B cell (primary cell): ENCODE data around the gene ZNF135. TPM values are rescaled to one million over a fixed set of nuclear protein-coding genes. Genes with fewer than 3 reads are reported as not detected.

ENCODE experiments used
- ATAC-seq: fragments of 200-7000 bp; cut with Tn5 transposase; one replicate; pipeline ENCODE4 v1.10.0; 2021; ENCODE audit warnings: low read depth, mild to moderate bottlenecking, moderate number of reproducible peaks, moderate library complexity
- CTCF ChIA-PET: fragments of 350-600 bp; sonication (Branson Sonifier 250); formaldehyde crosslinking; loops from one replicate; lab custom pipeline; 2021; ENCODE audit warnings: antibody characterized with exemption, inconsistent platforms; lab: Charles Lee
- POLR2A ChIA-PET: fragments of 350-600 bp; sonication (Branson Sonifier 250); formaldehyde crosslinking; loops from one replicate; lab custom pipeline; 2021; ENCODE audit warnings: antibody characterized with exemption; lab: Charles Lee
- DNase-seq: peaks from one replicate; pipeline ENCODE4 v3.0.0; 2013
- H2AFZ ChIP-seq: 2 replicates; pipeline ENCODE4 v1.6.1; 2012; ENCODE audit warnings: mild to moderate bottlenecking, low read depth, low read length; ENCODE audit not compliant: insufficient read depth, poor library complexity, severe bottlenecking
- H3K27ac ChIP-seq, 2 donors: 1 replicate in 1 of 2; 2 replicates in 1 of 2; pipeline ENCODE4 v1.5.1; 2012 to 2013; ENCODE audit warnings: low read length in 2 of 2, mild to moderate bottlenecking in 2 of 2, moderate library complexity in 1 of 2
- H3K27me3 ChIP-seq, 4 experiments: fragments of 200-600 bp in 1 of 4; sonication (generic) in 1 of 4; replicated peaks in 1 of 4; 1 replicate in 2 of 4; 2 replicates in 2 of 4; pipeline versions ENCODE4 v1.6.1 to v1.7.0; 2013 to 2016; ENCODE audit warnings: low read length in 3 of 4, mild to moderate bottlenecking in 2 of 4, mixed read lengths in 1 of 4, moderate library complexity in 1 of 4; ENCODE audit not compliant: insufficient read depth in 4 of 4, control insufficient read depth in 3 of 4; ENCODE audit errors: control extremely low read depth in 1 of 4
- H3K36me3 ChIP-seq, 2 experiments: replicated peaks in 1 of 2; 1 replicate in 1 of 2; 2 replicates in 1 of 2; pipeline versions ENCODE4 v1.6.1 to v1.7.1; 2013; ENCODE audit warnings: low read length in 1 of 2; ENCODE audit not compliant: insufficient read depth in 2 of 2, control insufficient read depth in 1 of 2; ENCODE audit errors: control extremely low read depth in 1 of 2, extremely low read depth in 1 of 2
- H3K4me1 ChIP-seq, 2 donors: fragments of 200-600 bp in 1 of 2; sonication (generic) in 1 of 2; 1 replicate in 1 of 2; 2 replicates in 1 of 2; pipeline versions ENCODE4 v1.5.1 to v1.6.1; 2013 to 2017; ENCODE audit warnings: low read length in 2 of 2; ENCODE audit not compliant: control insufficient read depth in 2 of 2, insufficient read depth in 2 of 2
- H3K4me2 ChIP-seq: replicated peaks from 2 replicates; pipeline ENCODE3; 2012; ENCODE audit warnings: mild to moderate bottlenecking, low read depth, low read length; ENCODE audit not compliant: poor library complexity, severe bottlenecking
- H3K4me3 ChIP-seq, 5 experiments: fragments of 200-600 bp in 1 of 5; sonication (generic) in 1 of 5; 1 replicate in 3 of 5; 2 replicates in 2 of 5; pipeline versions ENCODE4 v1.5.1 to v1.7.0; 2011 to 2016; ENCODE audit warnings: low read length in 4 of 5, mild to moderate bottlenecking in 4 of 5, low read depth in 2 of 5, control low read depth in 1 of 5, moderate library complexity in 1 of 5; ENCODE audit not compliant: insufficient read depth in 1 of 5; ENCODE audit errors: control extremely low read depth in 1 of 5, extremely low read depth in 1 of 5
- H3K79me2 ChIP-seq: fragments of 200-600 bp; sonication (generic); one replicate; pipeline ENCODE4 v1.6.0; 2016; ENCODE audit warnings: low read length; ENCODE audit not compliant: control insufficient read depth, insufficient read depth
- H3K9ac ChIP-seq: fragments of 200-600 bp; sonication (generic); 2 replicates; pipeline ENCODE4 v1.6.1; 2017; ENCODE audit warnings: mild to moderate bottlenecking, low read length, moderate library complexity
- H3K9me3 ChIP-seq, 3 donors: one replicate each; pipeline versions ENCODE4 v1.6.1 to v1.7.1; 2013; ENCODE audit warnings: low read length in 2 of 3; ENCODE audit not compliant: control insufficient read depth in 2 of 3, insufficient read depth in 1 of 3; ENCODE audit errors: control extremely low read depth in 1 of 3
- H4K20me1 ChIP-seq: 2 replicates; pipeline ENCODE4 v1.6.0; 2012; ENCODE audit warnings: mild to moderate bottlenecking, low read length; ENCODE audit not compliant: insufficient read depth, control insufficient read depth, poor library complexity, severe bottlenecking
- H3K27ac Mint-ChIP-seq: one replicate; pipeline ENCODE4 v1.8.0; 2021; ENCODE audit warnings: mixed read lengths
- H3K27me3 Mint-ChIP-seq: one replicate; pipeline ENCODE4 v1.8.0; 2021; ENCODE audit warnings: mixed read lengths
- H3K4me1 Mint-ChIP-seq: one replicate; pipeline ENCODE4 v1.8.0; 2021; ENCODE audit warnings: mixed read lengths
- H3K4me3 Mint-ChIP-seq: one replicate; pipeline ENCODE4 v1.8.0; 2021; ENCODE audit warnings: mixed read lengths
- H3K9me3 Mint-ChIP-seq: one replicate; pipeline ENCODE4 v1.8.0; 2022; ENCODE audit warnings: mixed read lengths; ENCODE audit not compliant: insufficient read depth
- EZH2 ChIP-seq: IDR thresholded peaks from 2 replicates; pipeline ENCODE4 v1.6.1; 2012; ENCODE audit warnings: borderline replicate concordance, low read depth, mild to moderate bottlenecking, moderate library complexity, low read length; ENCODE audit not compliant: insufficient read depth, poor library complexity, severe bottlenecking
- WGBS: methylation state at CpG from one replicate; pipeline ENCODE4 v1.1.5; 2013; ENCODE audit warnings: missing lambda C conversion rate; ENCODE audit not compliant: insufficient coverage; 5-methylcytosine and 5-hydroxymethylcytosine counted together
- intact Hi-C: fragments of 100-400 bp; cut with micrococcal nuclease; formaldehyde crosslinking; loops from one replicate; pipeline ENCODE4 v1.10.0; 2022
- polyA minus RNA-seq: library from RNA; depleted of rRNA, polyadenylated mRNA; stranded (reverse); fragments of >200 nt; gene quantifications from 2 replicates; pipeline ENCODE4 v1.2.3, GENCODE V29; 2012
- polyA plus RNA-seq: library from polyadenylated mRNA; depleted of rRNA; stranded (reverse); fragments of >200 nt; gene quantifications from 2 replicates; pipeline ENCODE4 v1.2.3, GENCODE V29; 2012
- total RNA-seq, 2 donors: library from RNA; stranded (reverse); fragments of 120-200 nt in 1 of 2; gene quantifications; 1 replicate in 1 of 2; 2 replicates in 1 of 2; pipeline versions ENCODE4 v1.2.3 to v1.2.4, GENCODE V29; 2013 to 2022
- TF ChIP-seq, protein P1 (sequence below): fragments of 200-600 bp; IDR thresholded peaks from one replicate; pipeline ENCODE4 v1.8.0; 2022; ENCODE audit warnings: antibody characterized with exemption, mild to moderate bottlenecking

Gene ZNF135
- total RNA-seq (10.0 and 10.1 TPM in 2 replicates), polyA plus RNA-seq (8.9 and 9.2 TPM in 2 replicates), polyA minus RNA-seq (9.0 and 11.8 TPM in 2 replicates)
- 10.0 TPM for total RNA-seq (2013)

DNA sequence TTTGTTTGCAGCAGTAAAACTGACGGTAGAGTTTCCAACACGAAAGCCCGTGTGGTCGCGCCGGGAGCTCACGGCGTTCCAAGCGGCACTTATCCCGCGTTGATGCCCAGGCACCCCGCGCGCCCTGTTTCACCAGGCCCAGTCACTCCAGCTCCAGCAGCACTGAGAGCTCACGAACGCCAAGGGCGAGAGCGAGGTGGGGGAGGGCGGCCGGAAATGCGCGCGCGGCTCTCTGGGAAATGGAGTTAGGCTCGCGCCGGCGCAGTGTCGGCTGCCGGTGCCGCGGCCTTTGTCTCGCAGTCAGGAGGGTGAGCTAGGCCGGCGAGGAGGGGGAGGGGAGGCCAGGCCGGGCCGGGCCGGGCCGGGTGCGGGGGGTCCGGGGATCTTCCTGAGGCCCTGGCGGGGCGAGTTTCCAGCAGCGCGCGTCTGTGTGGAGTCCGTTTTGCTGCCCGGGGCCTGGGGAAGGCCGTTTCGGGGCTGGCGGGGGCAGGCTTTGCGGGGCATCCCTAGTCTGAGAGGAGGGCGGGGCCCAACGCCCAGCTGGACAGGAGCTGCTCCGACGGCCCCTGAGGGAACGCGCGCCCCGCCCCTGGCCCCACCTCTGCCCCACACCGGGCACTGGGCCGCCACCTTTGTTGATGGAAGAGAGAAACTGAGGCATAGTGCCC lies at the start of gene ZNF135:
ZNF135 (plus strand) TSS at position 280 of the 668 bp plus-strand sequence. CDS start 721 bp downstream, outside the sequence.
- Histone ChIP-seq H3K27me3 (peaks cover 0 to 7% (median 2%) of the 10 kb centered on the region in 4 experiments), H3K4me2 (peak within 1 kb of the TSS; percentile 87), H2AFZ (peak within 1 kb of the TSS; percentile 85), H3K4me3 (peak within 1 kb of the TSS; percentile 9 to 81 (median 64)), H3K36me3 (peaks cover 0 to 3% of the 10 kb centered on the region in 2 experiments), H3K4me1 (peaks cover 8 to 16% of the 10 kb centered on the region in 2 donors), H3K9ac (peak within 1 kb of the TSS; percentile 82), H3K9me3 (peaks cover 0 to 86% (median 12%) of the 10 kb centered on the region in 3 donors), H3K79me2 (peaks cover 5% of the 10 kb centered on the region), H4K20me1 (no peaks in the 10 kb centered on the region), H3K27ac (peak within 1 kb of the TSS; percentile 87 to 92)
- ChIA-PET POLR2A (interaction anchor here (0.6 to 1.9 kb wide), 5 partner anchors 56 to 505 kb away, joined by 3 to 14 read pairs (median 3); partner anchors contain the start of genes ZNF329, ZNF417 and ZNF606), CTCF (interaction anchor here (1.1 kb wide), 1 partner anchor 95 kb away, joined by 4 read pairs; no protein-coding TSS in a partner anchor)
- DNase-seq (peak; percentile 88), ATAC-seq (peak; percentile 86)
- intact Hi-C loops = loop anchor here (1.0 kb wide), 3 partner anchors 39 to 96 kb away; partner anchors contain the start of genes ZNF606 and ZSCAN18
- Mint-ChIP-seq H3K27ac (peak within 1 kb of the TSS; percentile 91), H3K4me3 (peak within 1 kb of the TSS; percentile 86), H3K9me3 (peaks cover 8% of the 10 kb centered on the region), H3K4me1 (peaks cover 14% of the 10 kb centered on the region), H3K27me3 (peaks cover 16% of the 10 kb centered on the region)
- no peak for TF ChIP-seq EZH2
- TF ChIP-seq, protein P1, sequence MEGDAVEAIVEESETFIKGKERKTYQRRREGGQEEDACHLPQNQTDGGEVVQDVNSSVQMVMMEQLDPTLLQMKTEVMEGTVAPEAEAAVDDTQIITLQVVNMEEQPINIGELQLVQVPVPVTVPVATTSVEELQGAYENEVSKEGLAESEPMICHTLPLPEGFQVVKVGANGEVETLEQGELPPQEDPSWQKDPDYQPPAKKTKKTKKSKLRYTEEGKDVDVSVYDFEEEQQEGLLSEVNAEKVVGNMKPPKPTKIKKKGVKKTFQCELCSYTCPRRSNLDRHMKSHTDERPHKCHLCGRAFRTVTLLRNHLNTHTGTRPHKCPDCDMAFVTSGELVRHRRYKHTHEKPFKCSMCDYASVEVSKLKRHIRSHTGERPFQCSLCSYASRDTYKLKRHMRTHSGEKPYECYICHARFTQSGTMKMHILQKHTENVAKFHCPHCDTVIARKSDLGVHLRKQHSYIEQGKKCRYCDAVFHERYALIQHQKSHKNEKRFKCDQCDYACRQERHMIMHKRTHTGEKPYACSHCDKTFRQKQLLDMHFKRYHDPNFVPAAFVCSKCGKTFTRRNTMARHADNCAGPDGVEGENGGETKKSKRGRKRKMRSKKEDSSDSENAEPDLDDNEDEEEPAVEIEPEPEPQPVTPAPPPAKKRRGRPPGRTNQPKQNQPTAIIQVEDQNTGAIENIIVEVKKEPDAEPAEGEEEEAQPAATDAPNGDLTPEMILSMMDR = no peak
- 4% methylated on average over 62 of the region's 62 CpGs for WGBS

DNA sequence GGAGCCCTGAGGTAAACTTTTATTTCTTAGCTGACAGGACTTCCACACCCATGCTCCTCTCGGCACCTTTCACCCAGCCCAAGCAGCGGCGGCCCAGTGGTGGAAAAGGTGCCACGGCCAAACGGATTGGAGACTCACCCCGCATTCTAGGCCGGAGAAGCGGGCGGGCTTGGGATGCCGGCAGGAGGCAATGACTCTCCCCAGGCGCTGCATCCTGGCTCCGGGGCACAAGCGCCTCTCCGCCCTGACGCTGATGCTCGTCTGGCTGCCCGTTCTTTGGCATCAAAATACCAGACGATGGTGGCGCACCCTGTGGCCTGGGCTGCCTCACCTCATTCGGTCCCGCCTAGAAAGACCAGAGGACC lies 49.8 kb upstream of the ZNF135 start:
- WGBS = 7% methylated on average over 21 of the region's 21 CpGs
- H3K27me3 Mint-ChIP-seq = no peaks in the 10 kb centered on the region
- Histone ChIP-seq H3K4me1 (peaks cover 4 to 10% of the 10 kb centered on the region in 2 donors), H3K4me2 (peak overlapping the region; percentile 89), H3K79me2 (peaks cover 4% of the 10 kb centered on the region), H3K4me3 (peak overlapping the region; percentile 19 to 66 (median 55)), H3K36me3 (peaks cover 1 to 23% of the 10 kb centered on the region in 2 experiments), H3K27ac (peak overlapping the region in 1 of 2 donors; percentile 84), H2AFZ (peak overlapping the region; percentile 79), H4K20me1 (no peaks in the 10 kb centered on the region), H3K27me3 (no peaks in the 10 kb centered on the region), H3K9ac (peak overlapping the region; percentile 71), H3K9me3 (peaks cover 0 to 67% (median 47%) of the 10 kb centered on the region in 3 donors)
- peaks cover 18% of the 10 kb centered on the region for H3K4me1 Mint-ChIP-seq
- POLR2A ChIA-PET = interaction anchor here (0.6 kb wide), 1 partner anchor 69 kb away, joined by 3 read pairs; no protein-coding TSS in a partner anchor
- peaks cover 12% of the 10 kb centered on the region for H3K9me3 Mint-ChIP-seq
- TF ChIP-seq, protein P1 = no peak
- no peak for TF ChIP-seq EZH2
- H3K4me3 Mint-ChIP-seq = peak overlapping the region; percentile 86
- intact Hi-C loops = loop anchor here (10.0 kb wide), 1 partner anchor 624 kb away; the partner anchor contains the start of gene ZNF548
- CTCF ChIA-PET = no interaction called here
- H3K27ac Mint-ChIP-seq = peak overlapping the region; percentile 46
- DNase-seq (no peak), ATAC-seq (no peak)
